ENCODE measurements around the gene WDR88.
"Not testable (repeated sequence)": the region's sequence is repeated elsewhere in the genome, so short reads cannot be mapped to it uniquely, and the experiment has no call there.

Gene WDR88

GRCh38 chr19:33196446-33197193, 64.7 kb downstream of the WDR88 start:
- no peak for DNase-seq (ENCODE audit: low read depth in 2 of 2)

GRCh38 chr19:33197591-33198000, 65.7 kb downstream of the WDR88 start:
- no peak for DNase-seq (ENCODE audit: low read depth in 2 of 2)

GRCh38 chr19:33198169-33198568, 66.3 kb downstream of the WDR88 start:
- no peak for DNase-seq (ENCODE audit: low read depth in 2 of 2)

- no peak for DNase-seq (ENCODE audit: low read depth in 2 of 2)
These were observed 67.7 kb downstream of the WDR88 start for GRCh38 chr19:33199441-33200265.

- DNase-seq (ENCODE audit: low read depth in 2 of 2): no peak
These were observed 69.6 kb downstream of the WDR88 start for GRCh38 chr19:33201473-33201872.

GRCh38 chr19:33201886-33202545, 70.1 kb downstream of the WDR88 start:
- no peak for DNase-seq (ENCODE audit: low read depth in 2 of 2)

GRCh38 chr19:33202546-33203507, 70.9 kb downstream of the WDR88 start:
- no peak for DNase-seq (ENCODE audit: low read depth in 2 of 2)

GRCh38 chr19:33203529-33203928, 71.6 kb downstream of the WDR88 start:
- no peak for DNase-seq (ENCODE audit: low read depth in 2 of 2)

GRCh38 chr19:33204136-33204973, 72.4 kb downstream of the WDR88 start:
- no peak for DNase-seq (ENCODE audit: low read depth in 2 of 2)

- DNase-seq (ENCODE audit: low read depth in 2 of 2): no peak
These were observed 73.2 kb downstream of the WDR88 start for GRCh38 chr19:33205110-33205509.

- no peak for DNase-seq (ENCODE audit: low read depth in 2 of 2)
These were observed 73.8 kb downstream of the WDR88 start for GRCh38 chr19:33205531-33206260.

- DNase-seq (ENCODE audit: low read depth in 2 of 2): no peak
These were observed 74.5 kb downstream of the WDR88 start for GRCh38 chr19:33206261-33207039.

GRCh38 chr19:33207040-33207620, 75.2 kb downstream of the WDR88 start:
- no peak for DNase-seq (ENCODE audit: low read depth in 2 of 2)

- no peak for DNase-seq (ENCODE audit: low read depth in 2 of 2)
These were observed 76.0 kb downstream of the WDR88 start for GRCh38 chr19:33207903-33208302.

GRCh38 chr19:33208371-33208895, 76.5 kb downstream of the WDR88 start:
- no peak for DNase-seq (ENCODE audit: low read depth in 2 of 2)

GRCh38 chr19:33208904-33209849, 77.3 kb downstream of the WDR88 start:
- no peak for DNase-seq (ENCODE audit: low read depth in 2 of 2)

- not testable (repeated sequence) for DNase-seq (ENCODE audit: low read depth in 2 of 2)
These were observed 77.9 kb downstream of the WDR88 start for GRCh38 chr19:33209850-33210230.

Measured in stimulated activated CD4-positive, alpha-beta T cell treated with anti-CD3 and anti-CD28 coated beads, Interleukin-15, amount 100 ng/mL, for 48 hours (primary cell).